HG03378 (cell line): ENCODE data around the gene GRIK4.

Experiments
- ATAC-seq: cut with Tn5 transposase; IDR thresholded peaks from one replicate; pipeline ENCODE4 v1.9.1; 2021; ENCODE audit warnings: mild to moderate bottlenecking, moderate library complexity; ENCODE audit not compliant: unreplicated experiment

The GRIK4 gene

GRCh38 chr11:120798854-120799253 lies 287.3 kb downstream of the GRIK4 start:
- no peak for ATAC-seq

GRCh38 chr11:120800206-120800605 lies 288.7 kb downstream of the GRIK4 start:
- ATAC-seq: no peak

- ATAC-seq: no peak
Measured at GRCh38 chr11:120801801-120802689, 290.5 kb downstream of the GRIK4 start.

GRCh38 chr11:120805960-120806555 lies 294.5 kb downstream of the GRIK4 start:
- no peak for ATAC-seq

GRCh38 chr11:120807414-120808150 lies 296.0 kb downstream of the GRIK4 start:
- ATAC-seq: no peak

GRCh38 chr11:120808616-120809050 lies 297.1 kb downstream of the GRIK4 start:
- ATAC-seq: no peak

GRCh38 chr11:120810251-120810650 lies 298.7 kb downstream of the GRIK4 start:
- ATAC-seq: no peak

GRCh38 chr11:120811199-120811598 lies 299.7 kb downstream of the GRIK4 start:
- ATAC-seq: no peak

- no peak for ATAC-seq
Measured at GRCh38 chr11:120811731-120812130, 300.2 kb downstream of the GRIK4 start.

GRCh38 chr11:120814531-120815318 lies 303.2 kb downstream of the GRIK4 start:
- no peak for ATAC-seq

GRCh38 chr11:120815319-120816100 lies 304.0 kb downstream of the GRIK4 start:
- no peak for ATAC-seq

GRCh38 chr11:120816176-120816575 lies 304.6 kb downstream of the GRIK4 start:
- ATAC-seq: no peak

- no peak for ATAC-seq
Measured at GRCh38 chr11:120816711-120817110, 305.2 kb downstream of the GRIK4 start.

- ATAC-seq: no peak
Measured at GRCh38 chr11:120817158-120817557, 305.6 kb downstream of the GRIK4 start.

GRCh38 chr11:120818097-120818496 lies 306.5 kb downstream of the GRIK4 start:
- ATAC-seq: no peak

- no peak for ATAC-seq
Measured at GRCh38 chr11:120819003-120819402, 307.5 kb downstream of the GRIK4 start.

- ATAC-seq: no peak
Measured at GRCh38 chr11:120819437-120820365, 308.2 kb downstream of the GRIK4 start.

- ATAC-seq: no peak
Measured at GRCh38 chr11:120823159-120823558, 311.6 kb downstream of the GRIK4 start.

GRCh38 chr11:120824242-120824641 lies 312.7 kb downstream of the GRIK4 start:
- ATAC-seq: no peak
